Measurements from ENCODE around the gene PERM1.
A peak's percentile ranks its signal among the peaks of the same experiment; 100 is the strongest.
"Not testable (repeated sequence)": the region's sequence is repeated elsewhere in the genome, so short reads cannot be mapped to it uniquely, and the experiment has no call there.

PERM1 gene

GRCh38 chr1:952201-952600 lies 29.7 kb downstream of the PERM1 start:
- no peak for DNase-seq (ENCODE audit: low read depth)
- TF ChIP-seq CTCF (IDR thresholded peaks at IDR 0.05; ENCODE audit: low read length, missing control alignments) = no peak
- H3K4me3 ChIP-seq (replicated peaks; ENCODE audit: low read depth, low read length) = no peak overlapping the region

- peak; percentile 49 for TF ChIP-seq CTCF (IDR thresholded peaks at IDR 0.05; ENCODE audit: low read length, missing control alignments)
- H3K4me3 ChIP-seq (replicated peaks; ENCODE audit: low read depth, low read length) = no peak overlapping the region
- DNase-seq (ENCODE audit: low read depth) = peak; percentile 35
Measured at GRCh38 chr1:951364-951763, 30.5 kb downstream of the PERM1 start.

GRCh38 chr1:950881-951280 lies 31.0 kb downstream of the PERM1 start:
- no peak for DNase-seq (ENCODE audit: low read depth)
- H3K4me3 ChIP-seq (replicated peaks; ENCODE audit: low read depth, low read length) = no peak overlapping the region
- TF ChIP-seq CTCF (IDR thresholded peaks at IDR 0.05; ENCODE audit: low read length, missing control alignments) = no peak

- no peak for DNase-seq (ENCODE audit: low read depth)
- no peak for TF ChIP-seq CTCF (IDR thresholded peaks at IDR 0.05; ENCODE audit: low read length, missing control alignments)
- no peak overlapping the region for H3K4me3 ChIP-seq (replicated peaks; ENCODE audit: low read depth, low read length)
Measured at GRCh38 chr1:950268-950667, 31.6 kb downstream of the PERM1 start.

GRCh38 chr1:947958-948357 lies 33.9 kb downstream of the PERM1 start:
- DNase-seq (ENCODE audit: low read depth) = no peak
- no peak overlapping the region for H3K4me3 ChIP-seq (replicated peaks; ENCODE audit: low read depth, low read length)
- no peak for TF ChIP-seq CTCF (IDR thresholded peaks at IDR 0.05; ENCODE audit: low read length, missing control alignments)

GRCh38 chr1:946811-947210 lies 35.1 kb downstream of the PERM1 start:
- H3K4me3 ChIP-seq (replicated peaks; ENCODE audit: low read depth, low read length); DNase-seq (ENCODE audit: low read depth): not testable (repeated sequence)

GRCh38 chr1:945688-946556 lies 36.0 kb downstream of the PERM1 start:
- no peak overlapping the region for H3K4me3 ChIP-seq (replicated peaks; ENCODE audit: low read depth, low read length)
- DNase-seq (ENCODE audit: low read depth) = no peak
- no peak for TF ChIP-seq CTCF (IDR thresholded peaks at IDR 0.05; ENCODE audit: low read length, missing control alignments)

Measured in fibroblast of pulmonary artery (primary cell).